Measurements from ENCODE around the gene ADK.
"Not testable (repeated sequence)": the region's sequence is repeated elsewhere in the genome, so short reads cannot be mapped to it uniquely, and the experiment has no call there.

Gene ADK

DNA sequence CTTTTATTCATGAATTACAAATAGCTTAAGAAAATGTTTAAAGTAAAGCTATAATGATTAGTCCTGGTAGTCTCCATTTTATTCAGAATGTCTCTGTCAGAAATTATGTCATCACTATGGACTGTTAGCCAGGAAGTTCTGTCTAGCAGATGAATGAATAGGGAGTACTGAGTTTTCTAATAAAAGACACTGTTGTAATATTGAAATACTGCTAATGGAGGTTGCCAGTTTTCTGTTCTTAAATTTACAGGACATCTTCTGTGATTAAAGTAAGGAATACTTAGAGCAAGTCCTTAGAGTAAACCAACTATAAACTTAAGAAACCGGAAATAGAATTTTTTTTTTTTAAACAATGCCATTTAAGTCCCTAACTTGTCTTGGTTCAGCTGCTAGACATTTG is 309.8 kb downstream of the ADK start:
- Histone ChIP-seq H3K4me3 (ENCODE audit: low read length) (no peak overlapping the region), H3K4me1 (ENCODE audit: low read length) (no peaks in the 10 kb centered on the region), H3K27me3 (ENCODE audit: low read depth, low read length) (no peaks in the 10 kb centered on the region), H3K79me2 (ENCODE audit: low read length) (no peaks in the 10 kb centered on the region), H3K27ac (ENCODE audit: low read length) (no peak overlapping the region), H3K36me3 (replicated peaks; ENCODE audit: low read depth, low read length) (no peaks in the 10 kb centered on the region), H3K4me2 (ENCODE audit: low read length) (no peak overlapping the region), H3K9ac (ENCODE audit: low read length) (no peak overlapping the region), H2AFZ (ENCODE audit: low read depth, low read length) (no peak overlapping the region), H3K9me3 (ENCODE audit: insufficient read depth, low read length) (no peaks in the 10 kb centered on the region), H4K20me1 (ENCODE audit: insufficient read depth, low read length) (no peaks in the 10 kb centered on the region)
- TF ChIP-seq EZH2phosphoT487 (IDR thresholded peaks at IDR 0.05; ENCODE audit: low read depth): no peak
- TF ChIP-seq, protein P1, sequence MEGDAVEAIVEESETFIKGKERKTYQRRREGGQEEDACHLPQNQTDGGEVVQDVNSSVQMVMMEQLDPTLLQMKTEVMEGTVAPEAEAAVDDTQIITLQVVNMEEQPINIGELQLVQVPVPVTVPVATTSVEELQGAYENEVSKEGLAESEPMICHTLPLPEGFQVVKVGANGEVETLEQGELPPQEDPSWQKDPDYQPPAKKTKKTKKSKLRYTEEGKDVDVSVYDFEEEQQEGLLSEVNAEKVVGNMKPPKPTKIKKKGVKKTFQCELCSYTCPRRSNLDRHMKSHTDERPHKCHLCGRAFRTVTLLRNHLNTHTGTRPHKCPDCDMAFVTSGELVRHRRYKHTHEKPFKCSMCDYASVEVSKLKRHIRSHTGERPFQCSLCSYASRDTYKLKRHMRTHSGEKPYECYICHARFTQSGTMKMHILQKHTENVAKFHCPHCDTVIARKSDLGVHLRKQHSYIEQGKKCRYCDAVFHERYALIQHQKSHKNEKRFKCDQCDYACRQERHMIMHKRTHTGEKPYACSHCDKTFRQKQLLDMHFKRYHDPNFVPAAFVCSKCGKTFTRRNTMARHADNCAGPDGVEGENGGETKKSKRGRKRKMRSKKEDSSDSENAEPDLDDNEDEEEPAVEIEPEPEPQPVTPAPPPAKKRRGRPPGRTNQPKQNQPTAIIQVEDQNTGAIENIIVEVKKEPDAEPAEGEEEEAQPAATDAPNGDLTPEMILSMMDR (IDR thresholded peaks at IDR 0.05; ENCODE audit: low read depth, low read length): no peak

DNA sequence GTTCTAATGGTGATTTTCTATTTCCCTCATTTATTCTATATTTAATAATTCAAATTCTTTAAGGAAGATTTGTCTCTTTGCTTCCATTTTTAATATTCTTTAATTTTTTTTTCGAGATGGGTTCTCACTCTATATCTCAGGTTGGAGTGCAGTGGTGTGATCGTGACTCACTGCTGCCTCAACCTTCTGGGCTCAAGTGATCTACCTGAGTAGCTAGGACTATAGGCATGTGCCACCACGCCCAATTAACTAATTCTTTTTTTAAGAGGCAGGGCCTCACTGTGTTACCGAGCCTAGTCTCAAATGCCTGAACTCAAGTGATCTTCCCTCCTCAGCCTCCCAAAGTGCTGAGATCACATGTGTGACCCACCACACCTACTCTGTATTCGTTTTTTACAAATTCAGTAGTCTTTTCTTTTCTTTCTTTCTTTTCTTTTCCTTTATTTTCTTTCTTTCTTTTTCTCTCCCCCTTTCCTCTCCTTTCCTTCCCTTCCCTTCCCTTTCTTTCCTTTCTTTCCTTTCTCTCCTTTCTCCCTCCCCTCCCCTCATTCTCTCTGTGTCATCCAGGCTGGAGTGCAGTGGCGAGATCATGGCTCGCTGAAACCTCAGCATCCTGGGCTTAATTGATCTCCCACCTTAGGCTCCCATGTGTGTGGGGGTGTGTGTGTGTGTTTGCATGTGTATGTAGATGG is 323.1 kb downstream of the ADK start:
- Histone ChIP-seq H2AFZ (ENCODE audit: low read depth, low read length) (no peak overlapping the region), H3K79me2 (ENCODE audit: low read length) (no peaks in the 10 kb centered on the region), H3K36me3 (replicated peaks; ENCODE audit: low read depth, low read length) (no peaks in the 10 kb centered on the region), H3K4me2 (ENCODE audit: low read length) (no peak overlapping the region), H3K4me1 (ENCODE audit: low read length) (no peaks in the 10 kb centered on the region), H3K27ac (ENCODE audit: low read length) (no peak overlapping the region), H3K4me3 (ENCODE audit: low read length) (no peak overlapping the region), H4K20me1 (ENCODE audit: insufficient read depth, low read length) (no peaks in the 10 kb centered on the region), H3K9ac (ENCODE audit: low read length) (no peak overlapping the region), H3K27me3 (ENCODE audit: low read depth, low read length) (no peaks in the 10 kb centered on the region), H3K9me3 (ENCODE audit: insufficient read depth, low read length) (no peaks in the 10 kb centered on the region)
- no peak for TF ChIP-seq EZH2phosphoT487 (IDR thresholded peaks at IDR 0.05; ENCODE audit: low read depth)
- TF ChIP-seq, protein P1 (IDR thresholded peaks at IDR 0.05; ENCODE audit: low read depth, low read length): no peak

DNA sequence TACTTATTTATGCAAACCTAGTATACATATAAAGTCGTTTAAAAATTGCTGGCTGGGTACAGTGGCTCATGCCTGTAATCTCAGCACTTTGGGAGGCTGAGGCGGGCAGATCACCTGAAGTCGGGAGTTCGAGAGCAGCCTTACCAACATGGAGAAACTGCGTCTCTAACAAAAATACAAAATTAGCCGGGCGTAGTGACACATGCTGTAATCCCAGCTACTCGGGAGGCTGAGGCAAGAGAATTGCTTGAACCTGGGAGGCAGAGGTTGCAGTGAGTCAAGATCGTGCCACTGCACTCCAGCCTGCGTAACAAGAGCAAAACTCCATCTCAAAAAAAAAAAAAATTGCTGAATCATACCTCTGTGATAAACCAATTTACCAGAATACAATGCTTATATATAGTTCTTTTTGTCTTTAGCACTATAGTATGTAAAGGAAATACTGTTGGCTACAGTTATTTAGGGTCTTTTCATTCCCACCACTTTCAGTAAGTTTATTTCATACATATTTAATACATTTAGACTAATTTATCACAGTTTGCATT is 325.2 kb downstream of the ADK start:
- H3K4me1 ChIP-seq (ENCODE audit: low read length); H2AFZ ChIP-seq (ENCODE audit: low read depth, low read length); H3K27me3 ChIP-seq (ENCODE audit: low read depth, low read length); H3K4me2 ChIP-seq (ENCODE audit: low read length); H3K27ac ChIP-seq (ENCODE audit: low read length); H3K36me3 ChIP-seq (replicated peaks; ENCODE audit: low read depth, low read length); H3K9ac ChIP-seq (ENCODE audit: low read length); H4K20me1 ChIP-seq (ENCODE audit: insufficient read depth, low read length); H3K4me3 ChIP-seq (ENCODE audit: low read length); H3K9me3 ChIP-seq (ENCODE audit: insufficient read depth, low read length); H3K79me2 ChIP-seq (ENCODE audit: low read length): not testable (repeated sequence)

DNA sequence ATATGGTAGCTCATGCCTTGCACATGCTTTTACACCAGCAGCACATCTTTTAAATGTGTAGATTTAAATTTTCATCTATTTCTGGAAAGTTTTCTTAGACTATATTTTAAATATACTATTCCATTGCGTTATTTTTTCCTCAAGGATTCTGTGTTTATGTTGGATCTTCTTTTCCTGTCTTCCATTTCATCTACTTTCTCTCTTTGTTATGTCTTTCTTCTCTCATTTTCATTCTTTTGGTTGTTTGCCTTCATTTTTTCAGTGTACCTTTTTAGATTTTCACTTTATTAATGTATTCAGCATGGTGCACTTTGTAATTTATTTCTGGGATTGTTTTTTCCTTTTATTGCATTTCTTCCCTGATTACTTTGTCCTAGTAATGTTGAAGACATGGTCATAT is 329.8 kb downstream of the ADK start:
- TF ChIP-seq, protein P1 (IDR thresholded peaks at IDR 0.05; ENCODE audit: low read depth, low read length): no peak
- no peak for TF ChIP-seq EZH2phosphoT487 (IDR thresholded peaks at IDR 0.05; ENCODE audit: low read depth)
- no peaks in the 10 kb centered on the region for H3K27me3 ChIP-seq (ENCODE audit: low read depth, low read length)
- H3K9ac ChIP-seq (ENCODE audit: low read length): no peak overlapping the region
- H3K36me3 ChIP-seq (replicated peaks; ENCODE audit: low read depth, low read length): peaks cover 6% of the 10 kb centered on the region
- H3K9me3 ChIP-seq (ENCODE audit: insufficient read depth, low read length): no peaks in the 10 kb centered on the region
- H3K27ac ChIP-seq (ENCODE audit: low read length): no peak overlapping the region
- H3K4me2 ChIP-seq (ENCODE audit: low read length): no peak overlapping the region
- no peaks in the 10 kb centered on the region for H3K79me2 ChIP-seq (ENCODE audit: low read length)
- H3K4me1 ChIP-seq (ENCODE audit: low read length): peaks cover 13% of the 10 kb centered on the region
- H3K4me3 ChIP-seq (ENCODE audit: low read length): no peak overlapping the region
- H4K20me1 ChIP-seq (ENCODE audit: insufficient read depth, low read length): no peaks in the 10 kb centered on the region
- no peak overlapping the region for H2AFZ ChIP-seq (ENCODE audit: low read depth, low read length)

Measured in OCI-LY3 (cell line).